ENCODE measurements around the gene PGBD2.

Gene PGBD2

DNA sequence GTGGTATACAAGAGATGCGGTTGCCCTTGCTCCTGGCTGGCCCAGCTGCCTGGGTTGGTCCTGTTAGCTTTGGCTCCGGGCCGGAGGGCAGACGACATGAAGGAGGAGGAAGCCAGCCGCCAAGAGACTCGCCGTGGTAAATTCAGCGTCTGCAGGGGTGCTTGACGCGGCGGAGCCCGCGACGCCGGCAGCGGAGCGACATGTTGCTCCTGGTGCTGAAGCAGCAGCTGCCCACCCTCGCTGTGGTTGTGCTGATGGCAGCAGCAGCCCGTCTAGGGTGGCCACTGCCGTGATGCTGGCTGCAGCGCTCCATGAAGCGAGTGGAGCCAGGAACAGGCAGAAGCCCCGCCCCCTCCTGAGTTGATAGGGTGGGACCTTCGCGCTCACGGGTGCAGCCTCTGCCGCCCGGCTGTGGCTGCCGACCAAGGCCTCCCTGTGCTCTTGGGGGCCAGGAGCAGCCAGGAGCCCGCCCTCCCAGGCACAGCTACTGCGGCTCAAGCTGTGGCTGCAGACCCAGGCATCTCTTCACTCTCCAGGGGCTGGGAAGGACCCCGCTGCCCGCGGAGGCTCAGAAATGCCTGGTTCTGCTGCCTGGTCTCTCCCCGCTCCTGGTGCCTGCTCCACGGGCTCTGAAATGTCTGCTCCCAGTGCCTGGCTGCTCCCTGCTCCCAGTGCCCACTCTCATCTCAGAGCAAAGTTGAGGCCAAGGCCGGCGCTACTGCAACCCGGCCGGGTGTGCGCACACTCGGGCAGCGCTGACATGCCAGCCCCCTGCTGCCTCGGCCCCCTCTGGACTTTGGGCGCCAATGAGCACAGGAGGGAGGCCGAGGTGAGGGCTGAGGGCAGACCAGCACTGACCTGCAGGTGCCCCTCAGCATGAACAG lies 42.8 kb upstream of the PGBD2 start:
- Histone ChIP-seq H3K27me3 (ENCODE audit: insufficient read depth, low read depth) (no peaks in the 10 kb centered on the region), H3K4me3 (IDR thresholded peaks at IDR 0.05; ENCODE audit: insufficient read depth, low read depth, low read length) (peak overlapping the region; percentile 57), H3K27ac (no peak overlapping the region), H3K79me2 (ENCODE audit: insufficient read depth, low read depth) (no peaks in the 10 kb centered on the region; the same call in 1 of the 2 replicates), H3K4me1 (ENCODE audit: low read depth, poor library complexity, severe bottlenecking) (peaks cover 18% of the 10 kb centered on the region), H3K9ac (peak overlapping the region; percentile 41), H3K36me3 (ENCODE audit: insufficient read depth) (no peaks in the 10 kb centered on the region), H3K4me2 (peak overlapping the region; percentile 77), H2AFZ (ENCODE audit: low read depth) (peak overlapping the region; percentile 96), H4K20me1 (ENCODE audit: insufficient read depth) (no peaks in the 10 kb centered on the region)
- TF ChIP-seq, protein P1, sequence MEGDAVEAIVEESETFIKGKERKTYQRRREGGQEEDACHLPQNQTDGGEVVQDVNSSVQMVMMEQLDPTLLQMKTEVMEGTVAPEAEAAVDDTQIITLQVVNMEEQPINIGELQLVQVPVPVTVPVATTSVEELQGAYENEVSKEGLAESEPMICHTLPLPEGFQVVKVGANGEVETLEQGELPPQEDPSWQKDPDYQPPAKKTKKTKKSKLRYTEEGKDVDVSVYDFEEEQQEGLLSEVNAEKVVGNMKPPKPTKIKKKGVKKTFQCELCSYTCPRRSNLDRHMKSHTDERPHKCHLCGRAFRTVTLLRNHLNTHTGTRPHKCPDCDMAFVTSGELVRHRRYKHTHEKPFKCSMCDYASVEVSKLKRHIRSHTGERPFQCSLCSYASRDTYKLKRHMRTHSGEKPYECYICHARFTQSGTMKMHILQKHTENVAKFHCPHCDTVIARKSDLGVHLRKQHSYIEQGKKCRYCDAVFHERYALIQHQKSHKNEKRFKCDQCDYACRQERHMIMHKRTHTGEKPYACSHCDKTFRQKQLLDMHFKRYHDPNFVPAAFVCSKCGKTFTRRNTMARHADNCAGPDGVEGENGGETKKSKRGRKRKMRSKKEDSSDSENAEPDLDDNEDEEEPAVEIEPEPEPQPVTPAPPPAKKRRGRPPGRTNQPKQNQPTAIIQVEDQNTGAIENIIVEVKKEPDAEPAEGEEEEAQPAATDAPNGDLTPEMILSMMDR (conservative IDR thresholded peaks at IDR 0.05; ENCODE audit: low read depth, low read length), result no peak

- H3K27me3 ChIP-seq (ENCODE audit: insufficient read depth, low read depth), result no peaks in the 10 kb centered on the region
- H3K4me3 ChIP-seq (IDR thresholded peaks at IDR 0.05; ENCODE audit: insufficient read depth, low read depth, low read length), result no peak overlapping the region
- H4K20me1 ChIP-seq (ENCODE audit: insufficient read depth), result no peaks in the 10 kb centered on the region
- peak overlapping the region; percentile 73 for H3K27ac ChIP-seq
- peak overlapping the region; percentile 85 for H2AFZ ChIP-seq (ENCODE audit: low read depth)
- H3K4me1 ChIP-seq (ENCODE audit: low read depth, poor library complexity, severe bottlenecking), result peaks cover 25% of the 10 kb centered on the region
- H3K36me3 ChIP-seq (ENCODE audit: insufficient read depth), result no peaks in the 10 kb centered on the region
- no peaks in the 10 kb centered on the region for H3K79me2 ChIP-seq (ENCODE audit: insufficient read depth, low read depth)
- H3K4me2 ChIP-seq, result peak overlapping the region; percentile 74
- H3K9ac ChIP-seq, result peak overlapping the region; percentile 64
- TF ChIP-seq, protein P1 (conservative IDR thresholded peaks at IDR 0.05; ENCODE audit: low read depth, low read length), result no peak
Observed at GRCh38 chr1:248871837-248872401, 34.1 kb upstream of the PGBD2 start.

DNA sequence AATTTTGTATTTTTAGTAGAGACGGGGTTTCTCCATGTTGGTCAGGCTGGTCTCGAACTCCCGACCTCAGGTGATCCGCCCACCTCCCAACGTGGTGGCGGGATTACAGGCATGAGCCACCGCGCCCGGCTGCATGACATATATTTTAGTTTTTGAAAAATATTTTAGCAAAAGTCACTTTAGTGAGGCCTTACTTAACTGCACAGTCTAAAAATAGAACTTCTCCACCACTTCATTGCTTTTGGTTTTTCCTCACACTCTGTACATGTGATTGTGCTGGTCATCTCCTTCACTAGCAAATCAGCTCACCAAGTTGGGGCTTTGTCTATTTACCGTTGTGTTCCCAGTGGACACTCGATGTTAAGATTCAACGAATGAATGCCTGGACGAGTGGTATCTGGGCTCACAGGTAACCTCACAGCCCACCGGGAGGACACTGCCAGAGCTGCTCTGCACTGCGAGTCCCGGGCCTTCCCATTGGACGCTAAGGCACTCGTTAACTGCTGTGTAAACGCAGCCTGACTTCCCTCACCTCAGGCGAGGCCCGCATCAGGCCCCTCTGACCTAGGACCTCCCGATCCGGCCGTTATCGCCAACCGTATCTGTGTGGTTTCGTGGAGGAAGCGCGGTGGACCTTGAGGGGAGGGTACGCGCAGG lies 33.2 kb upstream of the PGBD2 start:
- Histone ChIP-seq H3K9ac (peak overlapping the region; percentile 64), H3K4me3 (IDR thresholded peaks at IDR 0.05; ENCODE audit: insufficient read depth, low read depth, low read length) (peak overlapping the region; percentile 98), H3K4me2 (peak overlapping the region; percentile 74; the same call in 1 of the 2 replicates), H3K36me3 (ENCODE audit: insufficient read depth) (no peaks in the 10 kb centered on the region), H3K79me2 (ENCODE audit: insufficient read depth, low read depth) (no peaks in the 10 kb centered on the region), H2AFZ (ENCODE audit: low read depth) (peak overlapping the region; percentile 85), H4K20me1 (ENCODE audit: insufficient read depth) (no peaks in the 10 kb centered on the region), H3K27me3 (ENCODE audit: insufficient read depth, low read depth) (no peaks in the 10 kb centered on the region), H3K27ac (peak overlapping the region; percentile 73), H3K4me1 (ENCODE audit: low read depth, poor library complexity, severe bottlenecking) (peaks cover 25% of the 10 kb centered on the region)
- TF ChIP-seq, protein P1 (conservative IDR thresholded peaks at IDR 0.05; ENCODE audit: low read depth, low read length), result no peak

DNA sequence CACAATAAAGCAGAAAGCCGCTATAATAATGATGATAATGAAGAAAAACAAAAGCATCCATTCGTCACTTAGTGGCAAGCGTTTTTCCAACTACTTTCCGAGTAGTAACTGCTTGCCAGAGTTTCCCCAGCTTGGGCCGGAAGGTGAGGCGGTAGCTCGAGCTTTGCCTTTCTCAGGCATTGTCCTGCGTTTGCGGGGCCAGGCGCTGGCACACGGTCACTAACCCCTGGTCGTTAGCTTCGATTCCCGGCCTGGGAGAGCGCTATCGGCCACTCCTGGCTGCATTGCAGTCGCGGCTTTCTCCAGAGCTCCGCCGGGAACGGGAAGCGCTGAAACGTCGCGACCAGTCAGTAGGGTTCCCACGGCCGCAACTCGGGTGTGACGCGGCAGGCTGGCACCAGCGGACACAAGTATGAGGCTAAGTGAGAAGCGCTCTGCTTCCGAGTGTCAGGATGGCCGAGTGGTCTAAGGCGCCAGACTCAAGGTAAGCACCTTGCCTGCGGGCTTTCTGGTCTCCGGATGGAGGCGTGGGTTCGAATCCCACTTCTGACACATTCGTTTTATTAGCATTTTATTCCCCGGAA lies 32.5 kb upstream of the PGBD2 start:
- H3K27me3 ChIP-seq (ENCODE audit: insufficient read depth, low read depth), result no peaks in the 10 kb centered on the region
- TF ChIP-seq, protein P1 (conservative IDR thresholded peaks at IDR 0.05; ENCODE audit: low read depth, low read length), result no peak

More for the DNA sequence above, 32.5 kb upstream of the PGBD2 start:
- Histone ChIP-seq H3K79me2 (ENCODE audit: insufficient read depth, low read depth) (no peaks in the 10 kb centered on the region), H3K27ac (peak overlapping the region; percentile 73), H2AFZ (ENCODE audit: low read depth) (peak overlapping the region; percentile 85), H3K36me3 (ENCODE audit: insufficient read depth) (no peaks in the 10 kb centered on the region), H3K9ac (peak overlapping the region; percentile 64), H3K4me2 (peak overlapping the region; percentile 74; the same call in 1 of the 2 replicates), H4K20me1 (ENCODE audit: insufficient read depth) (no peaks in the 10 kb centered on the region), H3K4me3 (IDR thresholded peaks at IDR 0.05; ENCODE audit: insufficient read depth, low read depth, low read length) (peak overlapping the region; percentile 98), H3K4me1 (ENCODE audit: low read depth, poor library complexity, severe bottlenecking) (peaks cover 25% of the 10 kb centered on the region)
